GM23338 (cell line): ENCODE measurements around the gene GPC6. TPM values are rescaled to one million over a fixed set of nuclear protein-coding genes. Genes with fewer than 3 reads are reported as not detected.

ENCODE experiments used
- ATAC-seq: fragments of 200-7000 bp; cut with Tn5 transposase; 3 replicates; pipeline ENCODE4 v1.9.1; 2020
- DNase-seq: peaks from one replicate; pipeline ENCODE4 v3.0.0-alpha.2; 2015; ENCODE audit warnings: low spot score
- H2AFZ ChIP-seq: fragments of 200-600 bp; sonication (generic); 2 replicates; pipeline ENCODE4 v1.8.0; 2016; ENCODE audit warnings: antibody characterized with exemption, mild to moderate bottlenecking, moderate library complexity
- H3F3A ChIP-seq: fragments of 200-600 bp; sonication (generic); replicated peaks from 2 replicates; pipeline ENCODE4 v1.8.0; 2017; ENCODE audit warnings: antibody characterized with exemption, mixed run types, low read depth
- H3K27ac ChIP-seq: fragments of 200-600 bp; sonication (generic); 2 replicates; pipeline ENCODE4 v1.6.1; 2016; ENCODE audit warnings: low read depth
- H3K27me3 ChIP-seq: fragments of 200-600 bp; sonication (generic); 2 replicates; pipeline ENCODE4 v1.8.0; 2016; ENCODE audit warnings: mild to moderate bottlenecking, mixed run types, moderate library complexity; ENCODE audit not compliant: insufficient read depth
- H3K36me3 ChIP-seq: fragments of 200-600 bp; sonication (generic); 2 replicates; pipeline ENCODE4 v1.8.0; 2016; ENCODE audit warnings: mild to moderate bottlenecking; ENCODE audit not compliant: insufficient read depth
- H3K4me1 ChIP-seq: fragments of 200-600 bp; sonication (generic); 2 replicates; pipeline ENCODE4 v1.8.0; 2016; ENCODE audit warnings: mild to moderate bottlenecking, moderate library complexity; ENCODE audit not compliant: insufficient read depth
- H3K4me2 ChIP-seq: fragments of 200-600 bp; sonication (generic); 2 replicates; pipeline ENCODE4 v1.7.1; 2017; ENCODE audit warnings: mixed run types
- H3K4me3 ChIP-seq: fragments of 200-600 bp; sonication (generic); 2 replicates; pipeline ENCODE4 v1.6.1; 2016; ENCODE audit warnings: mixed run types
- H3K79me2 ChIP-seq: fragments of 200-600 bp; sonication (generic); replicated peaks from 2 replicates; pipeline ENCODE4 v1.8.0; 2017; ENCODE audit warnings: mild to moderate bottlenecking; ENCODE audit not compliant: insufficient read depth
- H3K9me2 ChIP-seq: fragments of 200-600 bp; sonication (generic); 2 replicates; pipeline ENCODE4 v1.8.0; 2017; ENCODE audit not compliant: insufficient read depth
- H4K20me1 ChIP-seq: fragments of 200-600 bp; sonication (generic); replicated peaks from 2 replicates; pipeline ENCODE4 v1.8.0; 2017; ENCODE audit warnings: mild to moderate bottlenecking; ENCODE audit not compliant: insufficient read depth
- H3K27ac Mint-ChIP-seq: 2 replicates; pipeline ENCODE4 v1.8.0; 2020; ENCODE audit warnings: inconsistent platforms, mild to moderate bottlenecking, moderate library complexity, mixed read lengths
- H3K27me3 Mint-ChIP-seq: 3 replicates; pipeline ENCODE4 v1.8.0; 2022; ENCODE audit warnings: low read depth, mild to moderate bottlenecking, moderate library complexity, mixed read lengths, inconsistent platforms; ENCODE audit not compliant: insufficient read depth, poor library complexity
- H3K36me3 Mint-ChIP-seq: 3 replicates; pipeline ENCODE4 v1.8.0; 2021; ENCODE audit warnings: low read depth, mild to moderate bottlenecking, inconsistent platforms, moderate library complexity, mixed read lengths
- H3K4me1 Mint-ChIP-seq: 3 replicates; pipeline ENCODE4 v1.8.0; 2020; ENCODE audit warnings: mild to moderate bottlenecking, inconsistent platforms, mixed read lengths
- H3K4me3 Mint-ChIP-seq: 3 replicates; pipeline ENCODE4 v1.8.0; 2021; ENCODE audit warnings: moderate library complexity, mild to moderate bottlenecking, inconsistent platforms, mixed read lengths
- H3K9me3 Mint-ChIP-seq: 3 replicates; pipeline ENCODE4 v1.8.0; 2020; ENCODE audit warnings: moderate library complexity, mild to moderate bottlenecking, inconsistent platforms, mixed read lengths
- CREB1 ChIP-seq: fragments of 250-450 bp; sonication (Bioruptor Pico); IDR thresholded peaks from 2 replicates; pipeline ENCODE4 v1.5.0; 2020; ENCODE audit warnings: low read depth, mild to moderate bottlenecking, moderate library complexity
- EZH2 ChIP-seq: fragments of 200-600 bp; sonication (generic); IDR thresholded peaks from one replicate; pipeline ENCODE4 v1.8.0; 2017; ENCODE audit warnings: antibody characterized with exemption, mild to moderate bottlenecking, low read depth; ENCODE audit not compliant: unreplicated experiment
- EZH2phosphoT487 ChIP-seq: fragments of 200-600 bp; sonication (generic); IDR thresholded peaks from one replicate; pipeline ENCODE4 v1.8.1; 2018; ENCODE audit warnings: antibody characterized with exemption; ENCODE audit not compliant: unreplicated experiment
- NANOG ChIP-seq: IDR thresholded peaks from 2 replicates; pipeline ENCODE4 v1.6.1; 2016; ENCODE audit warnings: antibody characterized with exemption, borderline replicate concordance
- POLR2AphosphoS5 ChIP-seq: IDR thresholded peaks from 2 replicates; pipeline ENCODE4 v1.6.1; 2016; ENCODE audit warnings: antibody characterized with exemption, low read depth
- STAT1 ChIP-seq: IDR thresholded peaks from one replicate; pipeline ENCODE4 v1.6.1; 2016; ENCODE audit warnings: antibody characterized with exemption; ENCODE audit not compliant: unreplicated experiment
- ZNF114 ChIP-seq: fragments of 250-450 bp; sonication (Bioruptor Pico); IDR thresholded peaks from 2 replicates; pipeline ENCODE4 v1.5.0; 2020; ENCODE audit warnings: mild to moderate bottlenecking, moderate library complexity
- polyA plus RNA-seq: library from polyadenylated mRNA; unstranded; fragments of >200 nt; fragmentation: Nextera tagmentation; extraction: Ambion mirVana; gene quantifications from 2 replicates; pipeline ENCODE4 v1.2.1, GENCODE V29; 2016
- total RNA-seq: library from RNA; depleted of rRNA; stranded (reverse); fragments of >200 nt; shearing (Covaris generic); gene quantifications from 2 replicates; pipeline ENCODE4 v1.2.3, GENCODE V29; 2014
- TF ChIP-seq, protein P1 (sequence below), 2 experiments: fragments of 200-600 bp in 1 of 2; sonication (generic) in 1 of 2; conservative IDR thresholded peaks; 2 replicates each; pipeline versions ENCODE4 v1.5.1 to v1.6.1; 2016 to 2017; ENCODE audit warnings: antibody characterized with exemption in 2 of 2, low read depth in 2 of 2, mild to moderate bottlenecking in 2 of 2, moderate library complexity in 1 of 2
- TF ChIP-seq, protein P2 (sequence below): fragments of 250-450 bp; sonication (Bioruptor Pico); IDR thresholded peaks from 2 replicates; pipeline ENCODE4 v1.5.0; 2020; ENCODE audit warnings: mild to moderate bottlenecking, moderate library complexity
- TF ChIP-seq, protein P3 (sequence below): IDR thresholded peaks from one replicate; pipeline ENCODE4 v1.6.1; 2018; ENCODE audit warnings: antibody characterized with exemption; ENCODE audit not compliant: unreplicated experiment

The GPC6 gene
- total and polyA plus RNA-seq, 2 experiments from 2014 or later, result 6.4 to 28.6 TPM

DNA sequence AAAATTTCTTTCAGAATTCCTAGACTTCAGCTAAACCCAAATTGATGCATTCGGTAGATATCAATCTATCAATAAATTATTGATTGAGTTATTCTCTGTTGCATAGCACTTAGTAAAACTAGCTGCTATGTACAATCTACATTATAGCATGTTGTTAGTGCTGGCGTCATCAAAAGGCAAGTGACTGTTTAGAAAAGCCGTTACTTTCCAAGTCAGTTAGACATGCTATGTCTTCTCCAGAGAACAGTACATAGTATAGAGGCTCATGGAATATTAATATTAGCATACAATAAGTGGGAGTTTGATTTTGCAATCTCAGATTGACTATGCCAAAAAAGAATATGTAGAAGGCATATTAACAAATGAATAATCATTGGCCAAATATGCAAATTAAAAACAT, 1087.3 kb downstream of the GPC6 start:
- Histone ChIP-seq H3K4me2 (no peak overlapping the region), H2AFZ (no peak overlapping the region), H4K20me1 (no peaks in the 10 kb centered on the region), H3K9me2 (no peaks in the 10 kb centered on the region), H3K4me1 (peaks cover 17% of the 10 kb centered on the region; the same call in 1 of the 2 replicates), H3K36me3 (no peaks in the 10 kb centered on the region), H3F3A (no peaks in the 10 kb centered on the region), H3K27ac (no peak overlapping the region), H3K4me3 (no peak overlapping the region), H3K27me3 (no peaks in the 10 kb centered on the region), H3K79me2 (no peaks in the 10 kb centered on the region)
- H3K4me1 Mint-ChIP-seq, result peaks cover 27% of the 10 kb centered on the region
- H3K27ac Mint-ChIP-seq, result no peak overlapping the region
- H3K27me3 Mint-ChIP-seq, result peaks cover 4% of the 10 kb centered on the region
- no peak for TF ChIP-seq NANOG
- no peak for TF ChIP-seq CREB1 (CRISPR knock-in tag)
- TF ChIP-seq, protein P1, sequence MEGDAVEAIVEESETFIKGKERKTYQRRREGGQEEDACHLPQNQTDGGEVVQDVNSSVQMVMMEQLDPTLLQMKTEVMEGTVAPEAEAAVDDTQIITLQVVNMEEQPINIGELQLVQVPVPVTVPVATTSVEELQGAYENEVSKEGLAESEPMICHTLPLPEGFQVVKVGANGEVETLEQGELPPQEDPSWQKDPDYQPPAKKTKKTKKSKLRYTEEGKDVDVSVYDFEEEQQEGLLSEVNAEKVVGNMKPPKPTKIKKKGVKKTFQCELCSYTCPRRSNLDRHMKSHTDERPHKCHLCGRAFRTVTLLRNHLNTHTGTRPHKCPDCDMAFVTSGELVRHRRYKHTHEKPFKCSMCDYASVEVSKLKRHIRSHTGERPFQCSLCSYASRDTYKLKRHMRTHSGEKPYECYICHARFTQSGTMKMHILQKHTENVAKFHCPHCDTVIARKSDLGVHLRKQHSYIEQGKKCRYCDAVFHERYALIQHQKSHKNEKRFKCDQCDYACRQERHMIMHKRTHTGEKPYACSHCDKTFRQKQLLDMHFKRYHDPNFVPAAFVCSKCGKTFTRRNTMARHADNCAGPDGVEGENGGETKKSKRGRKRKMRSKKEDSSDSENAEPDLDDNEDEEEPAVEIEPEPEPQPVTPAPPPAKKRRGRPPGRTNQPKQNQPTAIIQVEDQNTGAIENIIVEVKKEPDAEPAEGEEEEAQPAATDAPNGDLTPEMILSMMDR (conservative IDR thresholded peaks at IDR 0.05; ENCODE audit: low read depth in 2 of 2), result no peak
- TF ChIP-seq EZH2phosphoT487, result no peak
- TF ChIP-seq, protein P2, sequence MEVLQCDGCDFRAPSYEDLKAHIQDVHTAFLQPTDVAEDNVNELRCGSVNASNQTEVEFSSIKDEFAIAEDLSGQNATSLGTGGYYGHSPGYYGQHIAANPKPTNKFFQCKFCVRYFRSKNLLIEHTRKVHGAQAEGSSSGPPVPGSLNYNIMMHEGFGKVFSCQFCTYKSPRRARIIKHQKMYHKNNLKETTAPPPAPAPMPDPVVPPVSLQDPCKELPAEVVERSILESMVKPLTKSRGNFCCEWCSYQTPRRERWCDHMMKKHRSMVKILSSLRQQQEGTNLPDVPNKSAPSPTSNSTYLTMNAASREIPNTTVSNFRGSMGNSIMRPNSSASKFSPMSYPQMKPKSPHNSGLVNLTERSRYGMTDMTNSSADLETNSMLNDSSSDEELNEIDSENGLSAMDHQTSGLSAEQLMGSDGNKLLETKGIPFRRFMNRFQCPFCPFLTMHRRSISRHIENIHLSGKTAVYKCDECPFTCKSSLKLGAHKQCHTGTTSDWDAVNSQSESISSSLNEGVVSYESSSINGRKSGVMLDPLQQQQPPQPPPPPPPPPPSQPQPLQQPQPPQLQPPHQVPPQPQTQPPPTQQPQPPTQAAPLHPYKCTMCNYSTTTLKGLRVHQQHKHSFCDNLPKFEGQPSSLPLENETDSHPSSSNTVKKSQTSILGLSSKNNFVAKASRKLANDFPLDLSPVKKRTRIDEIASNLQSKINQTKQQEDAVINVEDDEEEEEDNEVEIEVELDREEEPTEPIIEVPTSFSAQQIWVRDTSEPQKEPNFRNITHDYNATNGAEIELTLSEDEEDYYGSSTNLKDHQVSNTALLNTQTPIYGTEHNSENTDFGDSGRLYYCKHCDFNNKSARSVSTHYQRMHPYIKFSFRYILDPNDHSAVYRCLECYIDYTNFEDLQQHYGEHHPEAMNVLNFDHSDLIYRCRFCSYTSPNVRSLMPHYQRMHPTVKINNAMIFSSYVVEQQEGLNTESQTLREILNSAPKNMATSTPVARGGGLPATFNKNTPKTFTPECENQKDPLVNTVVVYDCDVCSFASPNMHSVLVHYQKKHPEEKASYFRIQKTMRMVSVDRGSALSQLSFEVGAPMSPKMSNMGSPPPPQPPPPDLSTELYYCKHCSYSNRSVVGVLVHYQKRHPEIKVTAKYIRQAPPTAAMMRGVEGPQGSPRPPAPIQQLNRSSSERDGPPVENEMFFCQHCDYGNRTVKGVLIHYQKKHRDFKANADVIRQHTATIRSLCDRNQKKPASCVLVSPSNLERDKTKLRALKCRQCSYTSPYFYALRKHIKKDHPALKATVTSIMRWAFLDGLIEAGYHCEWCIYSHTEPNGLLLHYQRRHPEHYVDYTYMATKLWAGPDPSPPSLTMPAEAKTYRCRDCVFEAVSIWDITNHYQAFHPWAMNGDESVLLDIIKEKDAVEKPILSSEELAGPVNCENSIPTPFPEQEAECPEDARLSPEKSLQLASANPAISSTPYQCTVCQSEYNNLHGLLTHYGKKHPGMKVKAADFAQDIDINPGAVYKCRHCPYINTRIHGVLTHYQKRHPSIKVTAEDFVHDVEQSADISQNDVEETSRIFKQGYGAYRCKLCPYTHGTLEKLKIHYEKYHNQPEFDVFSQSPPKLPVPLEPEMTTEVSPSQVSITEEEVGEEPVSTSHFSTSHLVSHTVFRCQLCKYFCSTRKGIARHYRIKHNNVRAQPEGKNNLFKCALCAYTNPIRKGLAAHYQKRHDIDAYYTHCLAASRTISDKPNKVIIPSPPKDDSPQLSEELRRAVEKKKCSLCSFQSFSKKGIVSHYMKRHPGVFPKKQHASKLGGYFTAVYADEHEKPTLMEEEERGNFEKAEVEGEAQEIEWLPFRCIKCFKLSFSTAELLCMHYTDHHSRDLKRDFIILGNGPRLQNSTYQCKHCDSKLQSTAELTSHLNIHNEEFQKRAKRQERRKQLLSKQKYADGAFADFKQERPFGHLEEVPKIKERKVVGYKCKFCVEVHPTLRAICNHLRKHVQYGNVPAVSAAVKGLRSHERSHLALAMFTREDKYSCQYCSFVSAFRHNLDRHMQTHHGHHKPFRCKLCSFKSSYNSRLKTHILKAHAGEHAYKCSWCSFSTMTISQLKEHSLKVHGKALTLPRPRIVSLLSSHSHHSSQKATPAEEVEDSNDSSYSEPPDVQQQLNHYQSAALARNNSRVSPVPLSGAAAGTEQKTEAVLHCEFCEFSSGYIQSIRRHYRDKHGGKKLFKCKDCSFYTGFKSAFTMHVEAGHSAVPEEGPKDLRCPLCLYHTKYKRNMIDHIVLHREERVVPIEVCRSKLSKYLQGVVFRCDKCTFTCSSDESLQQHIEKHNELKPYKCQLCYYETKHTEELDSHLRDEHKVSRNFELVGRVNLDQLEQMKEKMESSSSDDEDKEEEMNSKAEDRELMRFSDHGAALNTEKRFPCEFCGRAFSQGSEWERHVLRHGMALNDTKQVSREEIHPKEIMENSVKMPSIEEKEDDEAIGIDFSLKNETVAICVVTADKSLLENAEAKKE (CRISPR knock-in tag), result no peak
- TF ChIP-seq STAT1, result no peak
- no peak for TF ChIP-seq POLR2AphosphoS5
- TF ChIP-seq ZNF114 (CRISPR knock-in tag), result no peak
- TF ChIP-seq EZH2, result no peak
- TF ChIP-seq, protein P3, sequence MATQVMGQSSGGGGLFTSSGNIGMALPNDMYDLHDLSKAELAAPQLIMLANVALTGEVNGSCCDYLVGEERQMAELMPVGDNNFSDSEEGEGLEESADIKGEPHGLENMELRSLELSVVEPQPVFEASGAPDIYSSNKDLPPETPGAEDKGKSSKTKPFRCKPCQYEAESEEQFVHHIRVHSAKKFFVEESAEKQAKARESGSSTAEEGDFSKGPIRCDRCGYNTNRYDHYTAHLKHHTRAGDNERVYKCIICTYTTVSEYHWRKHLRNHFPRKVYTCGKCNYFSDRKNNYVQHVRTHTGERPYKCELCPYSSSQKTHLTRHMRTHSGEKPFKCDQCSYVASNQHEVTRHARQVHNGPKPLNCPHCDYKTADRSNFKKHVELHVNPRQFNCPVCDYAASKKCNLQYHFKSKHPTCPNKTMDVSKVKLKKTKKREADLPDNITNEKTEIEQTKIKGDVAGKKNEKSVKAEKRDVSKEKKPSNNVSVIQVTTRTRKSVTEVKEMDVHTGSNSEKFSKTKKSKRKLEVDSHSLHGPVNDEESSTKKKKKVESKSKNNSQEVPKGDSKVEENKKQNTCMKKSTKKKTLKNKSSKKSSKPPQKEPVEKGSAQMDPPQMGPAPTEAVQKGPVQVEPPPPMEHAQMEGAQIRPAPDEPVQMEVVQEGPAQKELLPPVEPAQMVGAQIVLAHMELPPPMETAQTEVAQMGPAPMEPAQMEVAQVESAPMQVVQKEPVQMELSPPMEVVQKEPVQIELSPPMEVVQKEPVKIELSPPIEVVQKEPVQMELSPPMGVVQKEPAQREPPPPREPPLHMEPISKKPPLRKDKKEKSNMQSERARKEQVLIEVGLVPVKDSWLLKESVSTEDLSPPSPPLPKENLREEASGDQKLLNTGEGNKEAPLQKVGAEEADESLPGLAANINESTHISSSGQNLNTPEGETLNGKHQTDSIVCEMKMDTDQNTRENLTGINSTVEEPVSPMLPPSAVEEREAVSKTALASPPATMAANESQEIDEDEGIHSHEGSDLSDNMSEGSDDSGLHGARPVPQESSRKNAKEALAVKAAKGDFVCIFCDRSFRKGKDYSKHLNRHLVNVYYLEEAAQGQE, result no peak
- no peak overlapping the region for H3K4me3 Mint-ChIP-seq
- H3K9me3 Mint-ChIP-seq, result no peaks in the 10 kb centered on the region
- ATAC-seq, result no peak
- DNase-seq, result no peak
- no peaks in the 10 kb centered on the region for H3K36me3 Mint-ChIP-seq
